ENCODE measurements around the gene WNT1. TPM values are rescaled to one million over a fixed set of nuclear protein-coding genes. Genes with fewer than 3 reads are reported as not detected.

WNT1 gene
- total RNA-seq, 2 donors from 2014 or later: not detected

DNA sequence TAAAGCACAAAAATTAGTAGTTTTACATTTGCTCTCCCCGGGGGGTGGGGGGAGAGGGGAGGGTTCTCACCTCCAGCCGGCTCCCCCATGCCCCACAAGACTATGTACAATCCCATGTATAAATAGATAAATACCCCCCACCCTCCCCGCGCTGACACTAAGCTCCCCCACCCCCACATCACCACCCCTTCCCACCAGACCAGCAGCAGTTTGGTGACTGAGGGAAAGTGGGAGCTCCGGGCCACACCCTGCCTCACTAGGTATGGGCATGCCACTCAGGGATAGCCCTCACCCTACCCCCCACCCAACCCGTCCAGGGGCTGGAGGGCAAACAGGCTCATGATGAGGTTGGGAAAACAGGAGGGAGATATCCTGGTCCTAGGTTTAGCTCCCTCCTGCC is 42.3 kb downstream of the WNT1 start:
- intact Hi-C loops (cut with DNase I): no loop called here
- H3K27ac ChIP-seq: no peak overlapping the region
- no peak for TF ChIP-seq POLR2A (IDR thresholded peaks at IDR 0.05)
- TF ChIP-seq, protein P1, sequence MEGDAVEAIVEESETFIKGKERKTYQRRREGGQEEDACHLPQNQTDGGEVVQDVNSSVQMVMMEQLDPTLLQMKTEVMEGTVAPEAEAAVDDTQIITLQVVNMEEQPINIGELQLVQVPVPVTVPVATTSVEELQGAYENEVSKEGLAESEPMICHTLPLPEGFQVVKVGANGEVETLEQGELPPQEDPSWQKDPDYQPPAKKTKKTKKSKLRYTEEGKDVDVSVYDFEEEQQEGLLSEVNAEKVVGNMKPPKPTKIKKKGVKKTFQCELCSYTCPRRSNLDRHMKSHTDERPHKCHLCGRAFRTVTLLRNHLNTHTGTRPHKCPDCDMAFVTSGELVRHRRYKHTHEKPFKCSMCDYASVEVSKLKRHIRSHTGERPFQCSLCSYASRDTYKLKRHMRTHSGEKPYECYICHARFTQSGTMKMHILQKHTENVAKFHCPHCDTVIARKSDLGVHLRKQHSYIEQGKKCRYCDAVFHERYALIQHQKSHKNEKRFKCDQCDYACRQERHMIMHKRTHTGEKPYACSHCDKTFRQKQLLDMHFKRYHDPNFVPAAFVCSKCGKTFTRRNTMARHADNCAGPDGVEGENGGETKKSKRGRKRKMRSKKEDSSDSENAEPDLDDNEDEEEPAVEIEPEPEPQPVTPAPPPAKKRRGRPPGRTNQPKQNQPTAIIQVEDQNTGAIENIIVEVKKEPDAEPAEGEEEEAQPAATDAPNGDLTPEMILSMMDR (IDR thresholded peaks at IDR 0.05): no peak
- TF ChIP-seq POLR2AphosphoS5 (IDR thresholded peaks at IDR 0.05): no peak
- no peaks in the 10 kb centered on the region for H3K9me3 ChIP-seq
- H3K36me3 ChIP-seq: peaks cover 0 to 6% of the 10 kb centered on the region in 2 donors
- H3K27me3 ChIP-seq (replicated peaks; ENCODE audit: insufficient read depth): no peaks in the 10 kb centered on the region
- WGBS: 82% methylated on average over 6 of the region's 6 CpGs
- peaks cover 3% of the 10 kb centered on the region for H3K4me1 ChIP-seq (replicated peaks)
- no peak for DNase-seq (ENCODE audit: low spot score)
- no peak overlapping the region for H3K4me3 ChIP-seq

DNA sequence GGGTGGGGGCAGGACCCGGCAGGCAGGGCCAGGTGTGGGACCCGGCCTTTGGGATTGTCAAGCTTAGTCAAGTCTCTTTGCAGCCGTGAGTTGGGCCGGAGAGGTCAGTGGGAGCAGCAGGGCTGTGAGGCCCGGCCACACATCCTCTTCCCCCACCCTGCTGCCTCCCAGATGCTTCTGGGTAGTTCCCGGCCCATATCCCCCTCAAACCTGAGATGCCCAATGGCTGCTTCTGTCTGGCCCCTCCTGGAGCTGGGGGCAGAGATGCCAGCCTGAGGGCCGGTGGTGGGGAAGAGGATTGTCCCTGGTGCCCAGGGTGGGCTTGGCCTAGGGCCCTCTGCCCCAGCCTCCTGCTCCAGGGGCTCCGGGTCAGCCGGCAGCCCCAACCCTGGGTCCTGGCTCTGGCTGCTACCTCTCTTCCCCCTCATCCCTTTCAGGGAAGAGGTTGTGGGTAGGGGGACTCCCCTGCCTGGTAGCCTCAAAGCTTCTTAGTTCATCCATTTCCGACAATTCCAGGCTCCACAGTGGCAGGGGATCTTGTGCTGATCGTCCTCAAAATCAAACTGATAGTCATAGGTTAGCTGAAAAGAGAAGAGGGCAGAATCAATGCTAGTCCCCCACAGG is 43.3 kb downstream of the WNT1 start:
- intact Hi-C loops (cut with DNase I): no loop called here
- peaks cover 5 to 11% of the 10 kb centered on the region in 2 donors for H3K36me3 ChIP-seq
- H3K9me3 ChIP-seq: no peaks in the 10 kb centered on the region
- no peak overlapping the region for H3K27ac ChIP-seq
- H3K4me1 ChIP-seq (replicated peaks): peaks cover 3% of the 10 kb centered on the region
- no peaks in the 10 kb centered on the region for H3K27me3 ChIP-seq (replicated peaks; ENCODE audit: insufficient read depth)
- no peak overlapping the region for H3K4me3 ChIP-seq
- no peak for DNase-seq (ENCODE audit: low spot score)
- TF ChIP-seq, protein P1 (IDR thresholded peaks at IDR 0.05): no peak
- TF ChIP-seq POLR2A (IDR thresholded peaks at IDR 0.05) (no peak), POLR2AphosphoS5 (IDR thresholded peaks at IDR 0.05) (no peak)
- 82% methylated on average over 11 of the region's 11 CpGs for WGBS

DNA sequence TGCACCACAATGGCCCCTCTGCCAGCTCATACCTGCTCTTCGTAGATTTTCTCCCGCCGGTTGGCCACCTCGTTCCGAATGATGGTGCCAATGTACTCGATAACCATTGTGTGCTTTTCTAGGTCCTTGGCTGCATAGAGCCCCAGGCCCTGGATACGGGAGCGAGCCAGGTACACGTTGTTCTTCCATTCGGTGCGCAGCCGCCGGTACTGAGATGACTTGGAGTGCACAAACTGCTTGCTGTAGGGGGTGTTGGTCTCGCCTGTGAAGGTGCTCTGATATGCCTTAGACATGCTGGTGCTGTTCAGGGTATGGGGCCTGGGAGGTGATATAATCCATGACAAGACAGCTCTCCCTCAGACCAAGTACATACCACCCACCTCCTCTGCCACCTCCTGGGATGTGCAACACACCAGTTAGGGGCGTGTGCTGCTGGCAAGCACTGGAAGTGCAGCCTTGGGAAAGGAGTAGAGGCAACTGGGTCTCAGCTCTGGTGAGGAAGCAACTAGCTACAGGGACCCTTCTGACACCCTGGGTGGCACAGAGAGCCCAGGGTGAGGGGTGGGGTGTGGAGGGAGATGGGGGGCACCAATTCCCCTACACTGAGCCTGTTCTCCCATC is 44.5 kb downstream of the WNT1 start:
- 78% methylated on average over 15 of the region's 15 CpGs for WGBS
- Histone ChIP-seq H3K27ac (no peak overlapping the region), H3K4me1 (replicated peaks) (peaks cover 3% of the 10 kb centered on the region), H3K27me3 (replicated peaks; ENCODE audit: insufficient read depth) (no peaks in the 10 kb centered on the region), H3K36me3 (peaks cover 11 to 24% of the 10 kb centered on the region in 2 donors), H3K9me3 (no peaks in the 10 kb centered on the region), H3K4me3 (no peak overlapping the region)
- no peak for DNase-seq (ENCODE audit: low spot score)
- no peak for TF ChIP-seq POLR2A (IDR thresholded peaks at IDR 0.05)
- TF ChIP-seq, protein P1 (IDR thresholded peaks at IDR 0.05): no peak
- TF ChIP-seq POLR2AphosphoS5 (IDR thresholded peaks at IDR 0.05): no peak
- intact Hi-C loops (cut with DNase I): no loop called here

DNA sequence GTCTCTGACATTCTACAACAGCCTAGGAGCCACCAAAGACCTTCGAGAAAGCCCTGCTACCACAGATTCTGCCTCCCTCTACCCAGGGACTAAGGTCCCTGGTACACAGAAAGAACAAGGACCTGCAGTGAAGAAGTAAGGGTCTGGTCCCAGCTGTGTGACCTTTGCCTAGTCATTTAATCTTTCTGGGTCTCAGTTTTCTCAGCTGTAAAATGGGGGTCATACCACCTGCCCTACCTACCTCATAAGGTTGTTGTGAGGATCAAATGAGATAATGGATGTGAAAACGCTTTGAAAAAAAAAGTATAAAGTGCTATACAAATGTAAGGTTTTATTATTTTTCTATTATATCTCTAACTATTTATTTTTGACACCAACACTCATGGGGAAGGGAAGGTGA is 45.7 kb downstream of the WNT1 start:
- H3K27ac ChIP-seq: no peak overlapping the region
- peaks cover 3% of the 10 kb centered on the region for H3K4me1 ChIP-seq (replicated peaks)
- peaks cover 15 to 27% of the 10 kb centered on the region in 2 donors for H3K36me3 ChIP-seq
- H3K9me3 ChIP-seq: no peaks in the 10 kb centered on the region
- intact Hi-C loops (cut with DNase I): no loop called here
- 84% methylated on average over 2 of the region's 2 CpGs for WGBS
- no peak overlapping the region for H3K4me3 ChIP-seq
- TF ChIP-seq POLR2A (IDR thresholded peaks at IDR 0.05) (no peak), POLR2AphosphoS5 (IDR thresholded peaks at IDR 0.05) (no peak)
- TF ChIP-seq, protein P1 (IDR thresholded peaks at IDR 0.05): no peak
- no peaks in the 10 kb centered on the region for H3K27me3 ChIP-seq (replicated peaks; ENCODE audit: insufficient read depth)
- DNase-seq (ENCODE audit: low spot score): no peak

DNA sequence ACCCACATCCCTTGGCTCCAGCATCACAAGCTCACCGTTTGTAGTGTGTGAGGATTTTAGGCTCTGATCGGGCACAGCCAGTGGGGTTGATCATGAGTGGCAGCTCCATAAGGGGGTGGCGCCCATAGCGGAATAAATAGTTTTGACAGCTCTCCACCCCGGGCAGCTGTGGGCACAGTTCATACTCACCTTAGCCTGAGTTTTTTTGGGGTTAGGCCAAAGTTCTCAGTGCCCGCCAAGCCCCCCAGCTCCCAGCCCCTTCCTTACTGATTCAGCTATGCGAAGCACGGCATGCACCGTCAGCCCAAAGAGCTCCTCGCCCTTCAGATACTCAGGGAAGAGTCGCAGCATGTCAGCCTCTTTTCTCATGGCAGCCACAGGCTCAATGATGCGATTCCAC is 46.4 kb downstream of the WNT1 start:
- Histone ChIP-seq H3K36me3 (peaks cover 15 to 27% of the 10 kb centered on the region in 2 donors), H3K4me3 (no peak overlapping the region), H3K27ac (no peak overlapping the region), H3K9me3 (no peaks in the 10 kb centered on the region), H3K4me1 (replicated peaks) (no peaks in the 10 kb centered on the region), H3K27me3 (replicated peaks; ENCODE audit: insufficient read depth) (no peaks in the 10 kb centered on the region)
- 85% methylated on average over 12 of the region's 12 CpGs for WGBS
- no peak for TF ChIP-seq POLR2AphosphoS5 (IDR thresholded peaks at IDR 0.05)
- no peak for TF ChIP-seq POLR2A (IDR thresholded peaks at IDR 0.05)
- TF ChIP-seq, protein P1 (IDR thresholded peaks at IDR 0.05): no peak
- intact Hi-C loops (cut with DNase I): no loop called here
- no peak for DNase-seq (ENCODE audit: low spot score)

Measured in prostate gland (tissue), 2 donors.